Keratinocyte (primary cell): ENCODE data around the gene CHMP1B. TPM values are rescaled to one million over a fixed set of nuclear protein-coding genes. Genes with fewer than 3 reads are reported as not detected.

Experiments used
- DNase-seq: peaks from one replicate; pipeline ENCODE4 v3.0.0-alpha.2; 2011; ENCODE audit warnings: low read depth, missing footprints, low spot score
- FAIRE-seq: peaks from 2 replicates; lab custom pipeline; 2011; peaks lifted over from hg19 to GRCh38; lab: Jason Lieb, UNC
- H2AFZ ChIP-seq: 2 replicates; pipeline ENCODE4 v1.6.0; 2012; ENCODE audit warnings: low read length, control low read depth, inconsistent platforms; ENCODE audit not compliant: control insufficient read depth
- H3K27ac ChIP-seq: 2 replicates; pipeline ENCODE4 v1.5.1; 2011; ENCODE audit warnings: low read length; ENCODE audit not compliant: control insufficient read depth, insufficient read depth
- H3K27me3 ChIP-seq: 3 replicates; pipeline ENCODE4 v1.6.0; 2011; ENCODE audit warnings: low read length; ENCODE audit not compliant: control insufficient read depth, insufficient read depth; ENCODE audit errors: extremely low read depth
- H3K36me3 ChIP-seq, 2 experiments: 2 replicates in 1 of 2; 3 replicates in 1 of 2; pipeline ENCODE4 v1.5.1; 2011; ENCODE audit warnings: low read length in 2 of 2, mild to moderate bottlenecking in 1 of 2; ENCODE audit not compliant: control insufficient read depth in 2 of 2, insufficient read depth in 2 of 2; ENCODE audit errors: extremely low read depth in 1 of 2
- H3K4me1 ChIP-seq: 3 replicates; pipeline ENCODE4 v1.5.1; 2011; ENCODE audit warnings: low read length; ENCODE audit not compliant: control insufficient read depth, insufficient read depth; ENCODE audit errors: extremely low read depth
- H3K4me2 ChIP-seq: 3 replicates; pipeline ENCODE4 v1.6.0; 2011; ENCODE audit warnings: low read depth, low read length; ENCODE audit not compliant: control insufficient read depth, insufficient read depth; ENCODE audit errors: extremely low read depth
- H3K4me3 ChIP-seq, 3 experiments: fragments of 200-600 bp in 1 of 3; sonication (generic) in 1 of 3; 2 replicates in 2 of 3; 3 replicates in 1 of 3; pipeline ENCODE4 v1.5.1; 2011 to 2016; ENCODE audit warnings: low read length in 3 of 3, mild to moderate bottlenecking in 3 of 3, control low read depth in 2 of 3, inconsistent platforms in 1 of 3, low read depth in 1 of 3, mixed read lengths in 1 of 3, mixed run types in 1 of 3, moderate library complexity in 1 of 3; ENCODE audit not compliant: control insufficient read depth in 2 of 3, insufficient read depth in 2 of 3; ENCODE audit errors: extremely low read depth in 1 of 3
- H3K79me2 ChIP-seq: 2 replicates; pipeline ENCODE4 v1.6.0; 2012; ENCODE audit warnings: low read length; ENCODE audit not compliant: control insufficient read depth, insufficient read depth
- H3K9ac ChIP-seq: 3 replicates; pipeline ENCODE4 v1.6.0; 2011; ENCODE audit warnings: low read length; ENCODE audit not compliant: control insufficient read depth, insufficient read depth; ENCODE audit errors: extremely low read depth
- H3K9me1 ChIP-seq: 3 replicates; pipeline ENCODE4 v1.6.0; 2011; ENCODE audit warnings: low read length; ENCODE audit not compliant: control insufficient read depth, insufficient read depth; ENCODE audit errors: extremely low read depth
- H3K9me3 ChIP-seq: 2 replicates; pipeline ENCODE4 v1.5.1; 2012; ENCODE audit warnings: low read depth, low read length; ENCODE audit not compliant: control insufficient read depth
- H4K20me1 ChIP-seq: 3 replicates; pipeline ENCODE4 v1.6.0; 2011; ENCODE audit warnings: low read length; ENCODE audit not compliant: control insufficient read depth, insufficient read depth; ENCODE audit errors: extremely low read depth
- CTCF ChIP-seq, 3 experiments: IDR thresholded peaks in 1 of 3; conservative IDR thresholded peaks in 1 of 3; optimal IDR thresholded peaks in 1 of 3; 2 replicates in 2 of 3; 3 replicates in 1 of 3; pipeline versions ENCODE3 to v1.5.1; 2011; ENCODE audit warnings: low read length in 3 of 3, mild to moderate bottlenecking in 3 of 3, moderate library complexity in 2 of 3, control low read depth in 1 of 3, inconsistent platforms in 1 of 3; ENCODE audit not compliant: insufficient read depth in 2 of 3; ENCODE audit errors: extremely low read depth in 1 of 3
- EZH2 ChIP-seq: IDR thresholded peaks from one replicate; pipeline ENCODE4 v1.6.1; 2012; ENCODE audit warnings: inconsistent platforms, mild to moderate bottlenecking, low read length, moderate library complexity
- dilution Hi-C: fragments of 300-500 bp; cut with MboI; formaldehyde crosslinking; loops from one replicate; pipeline ENCODE4 v1.7.0; 2020; ENCODE audit warnings: low sequenced_read_pairs; ENCODE audit not compliant: extremely low pct_ligation_motif_present
- polyA minus RNA-seq, 3 experiments: library from RNA; depleted of rRNA, polyadenylated mRNA; stranded (reverse); fragments of >200 nt; gene quantifications; 1 replicate in 1 of 3; 2 replicates in 1 of 3; 3 replicates in 1 of 3; pipeline ENCODE4 v1.2.3, GENCODE V29; 2011
- polyA plus RNA-seq, 5 experiments: library from polyadenylated mRNA; depleted of rRNA in 3 of 5; stranded (reverse) in 3 of 5; stranded (forward) in 1 of 5; unstranded in 1 of 5; fragments of >200 nt; gene quantifications; 1 replicate in 1 of 5; 2 replicates in 3 of 5; 3 replicates in 1 of 5; pipeline versions ENCODE4 v1.2.1 to v1.2.3, GENCODE V29; 2011 to 2012; ENCODE audit warnings: missing spikeins in 2 of 5, low read depth in 1 of 5, low replicate concordance in 1 of 5

Gene CHMP1B, protein sequence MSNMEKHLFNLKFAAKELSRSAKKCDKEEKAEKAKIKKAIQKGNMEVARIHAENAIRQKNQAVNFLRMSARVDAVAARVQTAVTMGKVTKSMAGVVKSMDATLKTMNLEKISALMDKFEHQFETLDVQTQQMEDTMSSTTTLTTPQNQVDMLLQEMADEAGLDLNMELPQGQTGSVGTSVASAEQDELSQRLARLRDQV
- 30.7 to 54.7 TPM (median 51.4 TPM) in 3 replicates for polyA plus RNA-seq
- 72.0 TPM for polyA plus RNA-seq (2011; ENCODE audit: low read depth)
- 34.0 and 35.9 TPM in 2 replicates for polyA plus RNA-seq (2011; cell fraction: cytosol; rRNA removed)
- polyA plus RNA-seq (2011; cell fraction: nucleus; rRNA removed), result 91.1 and 111 TPM in 2 replicates
- polyA plus RNA-seq (2012; ENCODE audit: low replicate concordance), result 33.8 and 55.2 TPM in 2 replicates
- polyA minus RNA-seq, result 14.3 to 37.4 TPM (median 34.8 TPM) in 3 replicates
- polyA minus RNA-seq (2011; cell fraction: cytosol; rRNA and poly(A)+ RNA removed), result 31.1 TPM
- 36.0 and 53.2 TPM in 2 replicates for polyA minus RNA-seq (2011; cell fraction: nucleus; rRNA and poly(A)+ RNA removed)

- no peak for FAIRE-seq
- peaks cover 30% of the 10 kb centered on the region for H3K79me2 ChIP-seq
- dilution Hi-C loops, result no loop called here
Observed at GRCh38 chr18:11851146-11851805, at the start of gene CHMP1B. Gene CHMP1B (plus strand): TSS chr18:11851413. CDS start chr18:11851512, 99 bp downstream.

DNA sequence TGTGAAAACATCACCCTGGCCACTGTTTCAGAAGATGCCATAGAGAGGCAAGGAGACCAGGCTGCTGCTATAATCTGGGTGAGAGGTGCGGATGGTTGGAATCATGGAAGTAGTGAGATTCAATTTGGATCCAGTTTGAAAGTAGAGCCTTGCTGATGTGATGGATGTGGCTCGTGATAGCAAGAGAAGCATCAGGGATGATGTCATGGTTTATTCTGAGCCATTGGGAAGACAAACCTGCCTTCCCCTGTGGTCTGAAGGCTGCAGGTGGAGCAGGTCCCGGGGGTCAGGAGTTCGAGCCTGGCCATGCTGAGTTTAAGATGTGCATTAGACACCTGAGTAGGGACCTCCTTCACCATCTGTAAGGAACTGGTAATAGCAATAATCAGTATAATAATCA is 49.6 kb upstream of the CHMP1B start:
- Histone ChIP-seq H3K9me1 (no peaks in the 10 kb centered on the region), H3K27me3 (no peaks in the 10 kb centered on the region), H3K36me3 (no peaks in the 10 kb centered on the region), H3K27ac (no peak overlapping the region), H3K9me3 (no peaks in the 10 kb centered on the region), H4K20me1 (peaks cover 3% of the 10 kb centered on the region), H3K4me3 (no peak overlapping the region), H2AFZ (no peak overlapping the region), H3K79me2 (no peaks in the 10 kb centered on the region), H3K9ac (no peak overlapping the region), H3K4me2 (no peak overlapping the region), H3K4me1 (no peaks in the 10 kb centered on the region)
- dilution Hi-C loops, result no loop called here
- DNase-seq (no peak), FAIRE-seq (no peak)
- TF ChIP-seq CTCF (optimal IDR thresholded peaks at IDR 0.05 in 1 of 3, IDR thresholded peaks at IDR 0.05 in 1 of 3, conservative IDR thresholded peaks at IDR 0.05 in 1 of 3; ENCODE audit: extremely low read depth in 1 of 3, insufficient read depth in 2 of 3, low read length in 3 of 3), result no peak
- no peak for TF ChIP-seq EZH2

More at GRCh38 chr18:11851146-11851805, at the start of gene CHMP1B:
- peak within 1 kb of the TSS; percentile 100 for H3K27ac ChIP-seq
- H3K27me3 ChIP-seq, result no peaks in the 10 kb centered on the region
- no peaks in the 10 kb centered on the region for H4K20me1 ChIP-seq
- H3K9me1 ChIP-seq, result no peaks in the 10 kb centered on the region
- H3K4me3 ChIP-seq, result peak within 1 kb of the TSS; percentile 61 to 100 (median 99)
- peaks cover 28% of the 10 kb centered on the region for H3K4me1 ChIP-seq
- peak within 1 kb of the TSS; percentile 29 for H2AFZ ChIP-seq
- peaks cover 1 to 2% of the 10 kb centered on the region in 2 experiments for H3K36me3 ChIP-seq
- DNase-seq, result no peak
- peak within 1 kb of the TSS; percentile 100 for H3K9ac ChIP-seq
- H3K9me3 ChIP-seq, result no peaks in the 10 kb centered on the region
- peak within 1 kb of the TSS; percentile 91 for H3K4me2 ChIP-seq
- TF ChIP-seq CTCF (optimal IDR thresholded peaks at IDR 0.05 in 1 of 3, IDR thresholded peaks at IDR 0.05 in 1 of 3, conservative IDR thresholded peaks at IDR 0.05 in 1 of 3; ENCODE audit: extremely low read depth in 1 of 3, insufficient read depth in 2 of 3, low read length in 3 of 3) (no peak), EZH2 (no peak)
